Measurements from ENCODE around the gene TULP3.
A peak's percentile ranks its signal among the peaks of the same experiment; 100 is the strongest.

TULP3 gene

GRCh38 chr12:2955888-2956287 lies 65.2 kb downstream of the TULP3 start:
- in situ Hi-C loops (cut with HindIII; ENCODE audit: low pct_unique_long_range_greater_than_20kb, low sequenced_read_pairs): no loop called here
- no peak for DNase-seq (ENCODE audit: low read depth in 1 of 2, low spot score in 1 of 2)
- no peak for TF ChIP-seq JUND (IDR thresholded peaks at IDR 0.05; ENCODE audit: low read depth)

DNA sequence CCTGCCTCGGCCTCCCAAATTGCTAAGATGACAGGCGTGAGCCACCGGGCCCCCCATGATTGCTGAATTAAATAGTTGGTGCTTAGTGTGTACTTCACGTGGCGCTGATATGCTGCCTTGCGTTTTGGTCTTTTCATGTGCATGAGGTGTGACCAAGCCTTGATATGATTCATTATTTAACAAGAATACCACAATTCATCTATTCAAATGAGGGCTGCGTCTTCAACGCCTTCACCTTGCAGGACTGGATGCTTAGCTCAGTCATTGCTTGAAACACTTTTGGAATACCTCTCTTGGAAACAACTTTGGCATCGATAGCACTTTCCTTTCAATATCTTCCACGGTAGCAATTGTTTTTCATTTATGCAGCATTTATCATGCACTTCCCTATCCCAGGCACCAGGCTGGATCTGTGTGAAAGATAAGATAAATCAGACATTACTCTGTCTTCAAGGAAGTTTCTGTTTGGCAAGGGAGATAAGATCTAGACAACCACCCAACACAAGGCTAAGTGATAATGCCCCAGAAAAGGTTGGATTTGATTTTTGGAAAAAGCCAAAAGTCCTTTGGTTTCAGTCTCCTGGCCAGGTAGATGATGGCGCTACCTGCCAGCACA lies 67.2 kb downstream of the TULP3 start:
- no peak for TF ChIP-seq JUND (IDR thresholded peaks at IDR 0.05; ENCODE audit: low read depth)
- in situ Hi-C loops (cut with HindIII; ENCODE audit: low pct_unique_long_range_greater_than_20kb, low sequenced_read_pairs): no loop called here
- DNase-seq (ENCODE audit: low read depth in 1 of 2, low spot score in 1 of 2): no peak

- no peak for TF ChIP-seq JUND (IDR thresholded peaks at IDR 0.05; ENCODE audit: low read depth)
- peak; percentile 90 to 94 for DNase-seq (ENCODE audit: low read depth in 1 of 2, low spot score in 1 of 2)
- in situ Hi-C loops (cut with HindIII; ENCODE audit: low pct_unique_long_range_greater_than_20kb, low sequenced_read_pairs): no loop called here
Measured at GRCh38 chr12:2958432-2959191, 67.9 kb downstream of the TULP3 start.

- no peak for TF ChIP-seq JUND (IDR thresholded peaks at IDR 0.05; ENCODE audit: low read depth)
- peak; percentile 95 to 96 for DNase-seq (ENCODE audit: low read depth in 1 of 2, low spot score in 1 of 2)
Measured at GRCh38 chr12:2959192-2959504, 68.5 kb downstream of the TULP3 start, which contains the start of gene TEAD4. Gene TEAD4, plus strand, starts transcription at chr12:2959397.

DNA sequence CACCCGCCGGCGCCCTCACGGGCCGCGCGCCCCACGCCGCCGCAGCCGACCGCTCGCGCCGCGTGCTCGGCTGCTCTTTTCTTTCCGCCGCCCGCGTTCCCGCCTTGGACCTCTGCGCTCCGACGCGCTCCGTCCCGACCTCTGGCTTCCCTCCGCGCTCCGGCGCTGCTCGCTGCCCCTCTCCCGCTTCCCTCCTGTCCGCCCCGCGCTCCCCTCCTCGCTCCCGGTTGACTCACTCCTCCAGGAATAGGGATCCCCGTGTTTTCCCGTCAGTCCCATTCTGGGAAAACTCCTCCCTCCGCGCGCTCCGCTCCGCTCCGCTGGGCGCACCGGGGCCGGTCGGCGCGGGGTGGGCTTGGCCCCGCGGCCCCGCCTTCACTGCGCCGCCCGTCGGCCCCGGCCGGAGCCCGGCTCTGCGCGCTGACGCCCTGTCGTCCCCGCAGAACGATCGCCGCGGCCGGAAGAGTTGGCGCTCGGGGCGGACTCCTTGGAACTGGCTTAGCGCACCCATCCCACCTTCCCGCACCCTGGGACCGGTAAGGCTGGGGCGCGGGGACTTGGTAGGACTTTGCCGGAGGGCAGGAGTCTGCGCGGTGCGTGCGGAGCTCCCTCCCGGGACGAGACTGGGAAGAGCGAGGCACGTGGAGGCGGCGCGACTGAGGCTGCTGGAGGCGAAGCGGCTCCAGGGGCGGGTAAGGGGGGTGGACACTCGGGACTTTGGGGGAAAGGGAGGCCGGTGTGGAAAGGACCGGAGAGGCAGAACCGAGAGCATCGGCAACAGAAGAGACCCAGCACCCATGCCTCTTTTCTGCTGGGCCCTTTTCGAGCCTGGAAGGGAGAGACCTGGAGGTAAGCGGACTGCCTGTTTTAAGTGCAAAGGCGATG lies 69.1 kb downstream of the TULP3 start:
- TF ChIP-seq JUND (IDR thresholded peaks at IDR 0.05; ENCODE audit: low read depth): no peak
- in situ Hi-C loops (cut with HindIII; ENCODE audit: low pct_unique_long_range_greater_than_20kb, low sequenced_read_pairs): no loop called here
- peak; percentile 70 to 76 for DNase-seq (ENCODE audit: low read depth in 1 of 2, low spot score in 1 of 2)

More at GRCh38 chr12:2959192-2959504, 68.5 kb downstream of the TULP3 start, which contains the start of gene TEAD4:
- in situ Hi-C loops (cut with HindIII; ENCODE audit: low pct_unique_long_range_greater_than_20kb, low sequenced_read_pairs): no loop called here

GRCh38 chr12:2960390-2960956 lies 69.8 kb downstream of the TULP3 start:
- peak; percentile 62 to 80 for DNase-seq (ENCODE audit: low read depth in 1 of 2, low spot score in 1 of 2)
- in situ Hi-C loops (cut with HindIII; ENCODE audit: low pct_unique_long_range_greater_than_20kb, low sequenced_read_pairs): no loop called here
- no peak for TF ChIP-seq JUND (IDR thresholded peaks at IDR 0.05; ENCODE audit: low read depth)

GRCh38 chr12:2960996-2961616 lies 70.4 kb downstream of the TULP3 start:
- peak; percentile 28 to 35 for DNase-seq (ENCODE audit: low read depth in 1 of 2, low spot score in 1 of 2)
- TF ChIP-seq JUND (IDR thresholded peaks at IDR 0.05; ENCODE audit: low read depth): no peak
- in situ Hi-C loops (cut with HindIII; ENCODE audit: low pct_unique_long_range_greater_than_20kb, low sequenced_read_pairs): no loop called here

- in situ Hi-C loops (cut with HindIII; ENCODE audit: low pct_unique_long_range_greater_than_20kb, low sequenced_read_pairs): no loop called here
- DNase-seq (ENCODE audit: low read depth in 1 of 2, low spot score in 1 of 2): no peak
- TF ChIP-seq JUND (IDR thresholded peaks at IDR 0.05; ENCODE audit: low read depth): no peak
Measured at GRCh38 chr12:2961705-2962104, 71.0 kb downstream of the TULP3 start.

DNA sequence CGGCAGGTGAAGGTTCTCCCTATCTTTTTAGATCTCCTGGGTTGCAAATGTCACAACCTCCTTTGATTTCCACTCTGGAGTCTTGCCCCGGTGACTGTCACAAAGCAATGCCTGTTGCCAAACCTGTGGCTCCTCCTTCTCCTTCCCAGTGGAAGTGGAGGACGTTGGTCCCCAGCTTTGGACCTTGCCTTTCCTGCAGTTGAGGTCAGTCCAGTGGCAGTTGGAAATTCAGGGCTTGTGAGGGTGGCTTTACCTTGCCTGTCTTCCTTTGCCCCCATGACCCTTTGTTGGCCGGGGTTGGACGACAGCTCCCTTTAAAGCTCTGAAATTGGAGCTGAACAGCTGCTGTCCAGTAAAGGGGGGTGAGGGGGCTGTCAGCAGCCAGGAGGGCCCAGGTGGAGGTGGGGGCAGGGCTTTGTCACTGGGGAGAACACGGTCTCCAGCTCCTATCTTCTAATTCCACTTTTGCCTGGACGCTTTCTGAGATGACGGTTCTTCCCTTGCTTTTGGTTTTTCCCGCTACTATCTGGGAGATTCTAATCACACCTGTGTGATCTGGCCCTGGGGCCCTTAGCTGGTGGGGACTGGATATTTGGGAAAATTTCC lies 72.6 kb downstream of the TULP3 start:
- in situ Hi-C loops (cut with HindIII; ENCODE audit: low pct_unique_long_range_greater_than_20kb, low sequenced_read_pairs): no loop called here
- no peak for DNase-seq (ENCODE audit: low read depth in 1 of 2, low spot score in 1 of 2)
- TF ChIP-seq JUND (IDR thresholded peaks at IDR 0.05; ENCODE audit: low read depth): no peak

- no peak for TF ChIP-seq JUND (IDR thresholded peaks at IDR 0.05; ENCODE audit: low read depth)
- DNase-seq (ENCODE audit: low read depth in 1 of 2, low spot score in 1 of 2): no peak
- in situ Hi-C loops (cut with HindIII; ENCODE audit: low pct_unique_long_range_greater_than_20kb, low sequenced_read_pairs): no loop called here
Measured at GRCh38 chr12:2963760-2964292, 73.1 kb downstream of the TULP3 start.

GRCh38 chr12:2967651-2968050 lies 77.0 kb downstream of the TULP3 start:
- no peak for TF ChIP-seq JUND (IDR thresholded peaks at IDR 0.05; ENCODE audit: low read depth)
- in situ Hi-C loops (cut with HindIII; ENCODE audit: low pct_unique_long_range_greater_than_20kb, low sequenced_read_pairs): no loop called here
- no peak for DNase-seq (ENCODE audit: low read depth in 1 of 2, low spot score in 1 of 2)
